Measurements from ENCODE around the gene SHROOM4. TPM values are rescaled to one million over a fixed set of nuclear protein-coding genes. Genes with fewer than 3 reads are reported as not detected.

Gene SHROOM4
- polyA plus RNA-seq, 1 experiment, result 0.59 TPM

GRCh38 chrX:50567636-50568035 is 246.4 kb downstream of the SHROOM4 start:
- ChIA-PET POLR2A (no interaction called here), CTCF (interaction anchor here (0.7 kb wide), 1 partner anchor 729 kb away, joined by 3 read pairs; no protein-coding TSS in a partner anchor)

GRCh38 chrX:50565718-50566117 is 248.3 kb downstream of the SHROOM4 start:
- no peaks in the 10 kb centered on the region for H3K36me3 ChIP-seq (ENCODE audit: control insufficient read depth, insufficient read depth, low read length)
- TF ChIP-seq CTCF (IDR thresholded peaks at IDR 0.05; ENCODE audit: insufficient read depth, low read depth, low read length), result no peak
- CTCF ChIA-PET, result no interaction called here
- DNase-seq (ENCODE audit: low read depth), result no peak
- POLR2A ChIA-PET, result no interaction called here
- no peaks in the 10 kb centered on the region for H3K27me3 ChIP-seq (ENCODE audit: control insufficient read depth, insufficient read depth, low read length)
- no peak overlapping the region for H3K4me3 ChIP-seq (ENCODE audit: low read depth, low read length)

More at GRCh38 chrX:50567636-50568035, 246.4 kb downstream of the SHROOM4 start:
- Histone ChIP-seq H3K4me3 (ENCODE audit: low read depth, low read length) (no peak overlapping the region), H3K36me3 (ENCODE audit: control insufficient read depth, insufficient read depth, low read length) (no peaks in the 10 kb centered on the region), H3K27me3 (ENCODE audit: control insufficient read depth, insufficient read depth, low read length) (no peaks in the 10 kb centered on the region)
- DNase-seq (ENCODE audit: low read depth), result no peak
- TF ChIP-seq CTCF (IDR thresholded peaks at IDR 0.05; ENCODE audit: insufficient read depth, low read depth, low read length), result no peak

Small RNA genes within 50 kb of the gene (small RNA-seq; reads per million reads assigned to genes)
- not detected for gene RNU6-935P (ENCODE audit: insufficient read length, low read depth, low replicate concordance)

Other genes starting within 250 kb of the SHROOM4 start
- gene BMP15, start 96.5 kb upstream of the SHROOM4 start, polyA plus RNA-seq (2011; rRNA removed), result not detected in 2 replicates

Data from BJ (cell line).